Gastrocnemius medialis (tissue), 4 donors: ENCODE measurements around the gene KRTAP6-1. TPM values are rescaled to one million over a fixed set of nuclear protein-coding genes. Genes with fewer than 3 reads are reported as not detected.

Experiments used
- ATAC-seq, 2 donors: fragments of 150-250 bp; one replicate each; pipeline ENCODE4 v1.9.1; 2016
- DNase-seq, 2 donors: peaks; one replicate each; pipeline ENCODE4 v3.0.0-alpha.2; 2019
- H3K27ac ChIP-seq, 4 donors: fragments of 200-600 bp; sonication (generic); 1 replicate in 1 of 4; 2 replicates in 3 of 4; pipeline ENCODE4 v1.5.1; 2016 to 2018; ENCODE audit warnings: mild to moderate bottlenecking in 2 of 4, moderate library complexity in 1 of 4
- H3K27me3 ChIP-seq, 3 donors: fragments of 200-600 bp; sonication (generic) in 2 of 3; 1 replicate in 1 of 3; 2 replicates in 2 of 3; pipeline versions ENCODE4 v1.5.1 to v1.6.0; 2016 to 2019; ENCODE audit warnings: mild to moderate bottlenecking in 1 of 3, moderate library complexity in 1 of 3
- H3K36me3 ChIP-seq, 2 donors: fragments of 200-600 bp; sonication (generic) in 1 of 2; one replicate each; pipeline ENCODE4 v1.5.1; 2017 to 2018
- H3K4me1 ChIP-seq, 2 donors: fragments of 200-600 bp; sonication (generic) in 1 of 2; one replicate each; pipeline ENCODE4 v1.5.1; 2016 to 2017; ENCODE audit warnings: mild to moderate bottlenecking in 2 of 2
- H3K4me3 ChIP-seq, 4 donors: fragments of 200-600 bp; sonication (generic) in 3 of 4; 1 replicate in 1 of 4; 2 replicates in 3 of 4; pipeline ENCODE4 v1.5.1; 2016 to 2019; ENCODE audit warnings: mild to moderate bottlenecking in 2 of 4
- H3K9me3 ChIP-seq, 3 donors: fragments of 200-600 bp; sonication (generic) in 2 of 3; 1 replicate in 1 of 3; 2 replicates in 2 of 3; pipeline ENCODE4 v1.5.1; 2016 to 2019
- POLR2A ChIP-seq, 2 donors: fragments of 450-650 bp; IDR thresholded peaks; one replicate each; pipeline ENCODE4 v1.6.1; 2017; ENCODE audit warnings: antibody characterized with exemption in 2 of 2, mild to moderate bottlenecking in 2 of 2, moderate library complexity in 2 of 2
- in situ Hi-C, 4 donors: fragments of 200-750 bp; cut with MboI; loops; one replicate each; pipeline versions ENCODE4 v1.15.0 to v1.8.0; 2017; ENCODE audit warnings: low sequenced_read_pairs in 4 of 4
- intact Hi-C: fragments of 100-400 bp; cut with DNase I; formaldehyde crosslinking; loops from one replicate; pipeline ENCODE4 v1.15.1; 2023; ENCODE audit warnings: low total_unique reads
- total RNA-seq, 4 donors: library from RNA; depleted of rRNA; stranded (reverse); fragments of >200 nt; gene quantifications; one replicate each; pipeline versions ENCODE4 v1.1.0 to v1.2.3, GENCODE V29; 2016
- TF ChIP-seq, protein P1 (sequence below), 5 experiments: fragments of 450-650 bp in 3 of 5; fragments of 200-600 bp in 2 of 5; sonication (generic) in 2 of 5; IDR thresholded peaks in 4 of 5; conservative IDR thresholded peaks in 1 of 5; 1 replicate in 4 of 5; 2 replicates in 1 of 5; pipeline ENCODE4 v1.5.1; 2016 to 2019; ENCODE audit warnings: antibody characterized with exemption in 5 of 5, mild to moderate bottlenecking in 3 of 5, moderate library complexity in 3 of 5

The KRTAP6-1 gene
- total RNA-seq, 4 donors from 2014 or later, result not detected

GRCh38 chr21:30634906-30635305 lies 21.2 kb upstream of the KRTAP6-1 start, which contains the start of gene KRTAP20-2:
KRTAP20-2 (plus strand) TSS chr21:30635206; CDS start chr21:30635264, 58 bp downstream.
- Histone ChIP-seq H3K27ac (no peak within 1 kb of the TSS), H3K4me1 (no peaks in the 10 kb centered on the region), H3K27me3 (no peaks in the 10 kb centered on the region), H3K36me3 (no peaks in the 10 kb centered on the region), H3K4me3 (no peak within 1 kb of the TSS), H3K9me3 (no peaks in the 10 kb centered on the region)
- DNase-seq (no peak), ATAC-seq (no peak)
- no peak for TF ChIP-seq POLR2A (IDR thresholded peaks at IDR 0.05)
- TF ChIP-seq, protein P1, sequence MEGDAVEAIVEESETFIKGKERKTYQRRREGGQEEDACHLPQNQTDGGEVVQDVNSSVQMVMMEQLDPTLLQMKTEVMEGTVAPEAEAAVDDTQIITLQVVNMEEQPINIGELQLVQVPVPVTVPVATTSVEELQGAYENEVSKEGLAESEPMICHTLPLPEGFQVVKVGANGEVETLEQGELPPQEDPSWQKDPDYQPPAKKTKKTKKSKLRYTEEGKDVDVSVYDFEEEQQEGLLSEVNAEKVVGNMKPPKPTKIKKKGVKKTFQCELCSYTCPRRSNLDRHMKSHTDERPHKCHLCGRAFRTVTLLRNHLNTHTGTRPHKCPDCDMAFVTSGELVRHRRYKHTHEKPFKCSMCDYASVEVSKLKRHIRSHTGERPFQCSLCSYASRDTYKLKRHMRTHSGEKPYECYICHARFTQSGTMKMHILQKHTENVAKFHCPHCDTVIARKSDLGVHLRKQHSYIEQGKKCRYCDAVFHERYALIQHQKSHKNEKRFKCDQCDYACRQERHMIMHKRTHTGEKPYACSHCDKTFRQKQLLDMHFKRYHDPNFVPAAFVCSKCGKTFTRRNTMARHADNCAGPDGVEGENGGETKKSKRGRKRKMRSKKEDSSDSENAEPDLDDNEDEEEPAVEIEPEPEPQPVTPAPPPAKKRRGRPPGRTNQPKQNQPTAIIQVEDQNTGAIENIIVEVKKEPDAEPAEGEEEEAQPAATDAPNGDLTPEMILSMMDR (IDR thresholded peaks at IDR 0.05 in 4 of 5, conservative IDR thresholded peaks at IDR 0.05 in 1 of 5), result no peak
- in situ Hi-C loops, result loop anchor here in 1 of 4 donors (10.0 kb wide), 1 partner anchor 60 kb away; no protein-coding TSS in a partner anchor
- intact Hi-C loops, result no loop called here

GRCh38 chr21:30629200-30629599 lies 15.5 kb upstream of the KRTAP6-1 start:
- in situ Hi-C loops (no loop called here), intact Hi-C loops (no loop called here)
- H3K4me3 ChIP-seq, result no peak overlapping the region
- no peak for TF ChIP-seq POLR2A (IDR thresholded peaks at IDR 0.05)
- TF ChIP-seq, protein P1 (IDR thresholded peaks at IDR 0.05 in 4 of 5, conservative IDR thresholded peaks at IDR 0.05 in 1 of 5), result no peak
- DNase-seq, result no peak
- no peaks in the 10 kb centered on the region for H3K27me3 ChIP-seq
- no peak overlapping the region for H3K27ac ChIP-seq
- H3K9me3 ChIP-seq, result no peaks in the 10 kb centered on the region
- ATAC-seq, result no peak
- H3K36me3 ChIP-seq, result no peaks in the 10 kb centered on the region
- no peaks in the 10 kb centered on the region for H3K4me1 ChIP-seq

GRCh38 chr21:30628109-30628508 lies 14.4 kb upstream of the KRTAP6-1 start:
- in situ Hi-C loops (no loop called here), intact Hi-C loops (no loop called here)
- DNase-seq (no peak), ATAC-seq (no peak)
- no peaks in the 10 kb centered on the region for H3K27me3 ChIP-seq
- H3K4me3 ChIP-seq, result no peak overlapping the region
- H3K36me3 ChIP-seq, result no peaks in the 10 kb centered on the region
- no peaks in the 10 kb centered on the region for H3K9me3 ChIP-seq
- no peaks in the 10 kb centered on the region for H3K4me1 ChIP-seq
- H3K27ac ChIP-seq, result no peak overlapping the region
- TF ChIP-seq, protein P1 (IDR thresholded peaks at IDR 0.05 in 4 of 5, conservative IDR thresholded peaks at IDR 0.05 in 1 of 5), result no peak
- TF ChIP-seq POLR2A (IDR thresholded peaks at IDR 0.05), result no peak

DNA sequence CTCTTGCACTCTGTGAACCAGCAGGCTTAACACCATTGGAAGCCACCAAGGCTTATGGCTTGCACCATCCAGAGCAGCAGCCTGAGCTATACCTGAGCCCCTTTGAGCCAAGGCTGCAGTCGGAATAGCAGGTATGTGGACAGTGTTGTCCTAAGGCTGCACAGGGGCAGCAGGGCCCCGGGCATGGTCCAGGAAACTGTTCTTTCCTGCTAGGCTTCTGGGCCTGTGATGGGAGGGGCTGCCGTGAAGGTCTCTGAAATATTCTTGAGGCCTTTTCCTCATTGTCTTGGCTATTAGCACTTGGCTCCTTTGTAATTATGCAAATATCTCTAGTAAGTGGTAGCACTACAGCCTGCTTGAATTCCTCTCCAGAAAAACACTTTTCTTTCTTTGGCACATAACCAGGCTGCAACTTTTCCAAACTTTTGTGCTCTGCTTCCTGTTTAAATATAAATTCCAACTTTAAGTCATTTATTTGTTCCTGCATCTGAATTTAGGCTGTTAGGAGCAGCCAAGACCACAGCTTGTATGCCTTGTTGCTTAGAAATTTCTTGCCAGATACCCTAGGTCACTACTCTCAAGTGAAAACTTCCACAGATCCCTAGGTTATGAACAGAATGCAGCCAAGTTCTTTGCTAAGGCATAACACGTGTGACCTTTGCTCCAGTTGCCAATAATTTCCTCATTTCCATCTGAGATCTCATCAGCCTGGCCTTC lies 11.9 kb upstream of the KRTAP6-1 start:
- TF ChIP-seq POLR2A (IDR thresholded peaks at IDR 0.05), result no peak
- intact Hi-C loops, result no loop called here
- in situ Hi-C loops, result no loop called here
- ATAC-seq (no peak), DNase-seq (no peak)
- no peak overlapping the region for H3K27ac ChIP-seq
- H3K9me3 ChIP-seq, result no peaks in the 10 kb centered on the region
- H3K4me1 ChIP-seq, result no peaks in the 10 kb centered on the region
- no peaks in the 10 kb centered on the region for H3K36me3 ChIP-seq
- no peaks in the 10 kb centered on the region for H3K27me3 ChIP-seq
- no peak overlapping the region for H3K4me3 ChIP-seq

DNA sequence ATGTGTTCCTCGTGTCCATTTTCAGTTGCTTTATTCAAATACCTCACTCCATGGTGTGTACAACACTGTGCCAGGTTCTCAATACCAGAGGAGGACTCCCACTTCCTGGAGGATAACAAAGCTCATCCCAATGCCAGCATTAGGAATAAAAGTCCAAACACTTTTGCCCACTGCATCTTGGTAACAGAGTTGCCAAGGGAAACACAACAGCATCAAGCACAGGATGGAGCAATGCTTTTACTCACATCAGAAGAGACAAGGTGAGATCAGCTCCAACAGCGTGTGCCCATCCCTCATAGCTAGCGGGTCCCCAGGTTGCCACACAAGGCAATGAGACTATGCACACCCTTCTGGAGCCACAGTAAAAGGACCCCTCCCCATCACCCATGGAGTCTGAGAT lies 9.6 kb upstream of the KRTAP6-1 start:
- Histone ChIP-seq H3K4me1 (no peaks in the 10 kb centered on the region), H3K9me3 (no peaks in the 10 kb centered on the region), H3K27ac (no peak overlapping the region), H3K36me3 (no peaks in the 10 kb centered on the region), H3K27me3 (no peaks in the 10 kb centered on the region), H3K4me3 (no peak overlapping the region)
- intact Hi-C loops, result no loop called here
- TF ChIP-seq POLR2A (IDR thresholded peaks at IDR 0.05), result no peak
- TF ChIP-seq, protein P1 (IDR thresholded peaks at IDR 0.05 in 4 of 5, conservative IDR thresholded peaks at IDR 0.05 in 1 of 5), result no peak
- in situ Hi-C loops, result no loop called here
- DNase-seq (no peak), ATAC-seq (no peak)
